ENCODE results near the gene PCIF1. TPM values are rescaled to one million over a fixed set of nuclear protein-coding genes. Genes with fewer than 3 reads are reported as not detected.

Gene PCIF1
- total RNA-seq, 1 donor from 2014 or later, result 43.1 TPM

DNA sequence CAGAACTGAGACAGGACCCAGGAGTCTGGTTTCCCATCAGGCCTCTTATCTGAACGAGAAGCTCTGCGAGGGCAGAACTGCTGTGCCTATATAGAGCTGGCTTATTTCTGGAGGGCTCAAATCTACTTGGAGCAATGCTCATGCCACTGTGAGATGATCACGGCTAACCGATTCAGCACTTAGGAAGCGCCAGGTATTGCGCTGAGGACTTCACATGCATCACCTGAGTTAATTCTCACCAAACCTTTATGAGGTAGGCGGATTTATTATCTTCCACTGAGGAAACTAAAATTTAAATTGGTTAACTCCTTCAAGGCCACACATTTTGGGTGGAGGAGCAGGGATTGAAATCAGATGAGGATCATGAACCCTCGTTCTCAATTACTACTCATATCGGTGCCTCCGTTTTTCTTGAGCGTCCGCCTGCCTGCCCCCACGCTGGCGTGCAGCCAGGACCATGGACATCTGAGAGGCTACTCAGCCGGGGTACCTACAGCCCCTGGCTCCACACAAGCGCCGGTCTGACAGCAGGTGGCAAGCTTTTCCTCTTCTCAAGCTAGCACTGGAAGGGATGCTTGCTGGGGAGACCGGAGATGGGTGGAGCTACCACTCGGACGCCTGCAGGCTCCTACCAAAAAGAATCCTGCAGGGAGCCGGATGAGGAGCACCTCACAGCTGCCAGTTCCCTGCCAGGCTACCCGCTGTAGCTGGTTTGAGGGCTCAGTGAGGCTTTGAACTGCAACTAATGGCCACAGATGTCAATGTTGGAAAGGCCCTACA, 1.0 kb upstream of the PCIF1 start:
- DNase-seq, result peak; percentile 80
- no peaks in the 10 kb centered on the region for H3K9me3 ChIP-seq
- intact Hi-C loops (cut with DNase I), result no loop called here
- H3K4me3 ChIP-seq, result peak overlapping the region; percentile 99
- peak; percentile 38 for TF ChIP-seq CTCF (IDR thresholded peaks at IDR 0.05)
- no peaks in the 10 kb centered on the region for H3K27me3 ChIP-seq
- peak overlapping the region; percentile 100 for H3K27ac ChIP-seq
- ATAC-seq, result peak; percentile 52
- H3K4me1 ChIP-seq, result peaks cover 14% of the 10 kb centered on the region
- peaks cover 14% of the 10 kb centered on the region for H3K36me3 ChIP-seq

DNA sequence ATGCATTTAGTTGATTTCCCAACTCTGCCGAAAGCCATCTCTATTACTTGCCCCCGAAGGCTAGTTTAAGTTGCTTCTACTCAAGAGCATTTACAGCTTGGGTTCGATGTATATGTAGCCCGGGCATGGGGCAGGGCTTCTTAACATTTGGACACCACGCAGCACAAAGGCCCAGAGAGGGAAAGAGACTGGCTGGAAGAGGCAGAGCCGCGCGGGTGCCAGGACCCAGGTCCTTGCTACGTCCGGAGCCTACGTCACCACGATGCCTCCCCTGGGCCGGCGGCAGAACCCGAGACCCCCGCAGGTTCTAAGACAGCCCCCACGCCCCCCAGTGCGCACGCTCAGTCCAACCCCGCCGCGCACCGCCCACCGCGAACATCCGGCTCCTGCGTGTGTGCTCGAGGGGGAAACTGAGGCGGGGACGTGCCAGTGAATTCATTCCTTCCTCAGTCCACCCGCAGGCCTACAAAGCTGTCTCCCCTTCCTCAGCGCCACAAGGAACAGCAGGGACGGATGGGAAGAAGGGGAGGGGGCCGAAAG, 367 bp upstream of the PCIF1 start:
- TF ChIP-seq CTCF (IDR thresholded peaks at IDR 0.05), result no peak
- peak overlapping the region; percentile 99 for H3K4me3 ChIP-seq
- DNase-seq, result peak; percentile 87
- H3K36me3 ChIP-seq, result peaks cover 20% of the 10 kb centered on the region
- no peaks in the 10 kb centered on the region for H3K9me3 ChIP-seq
- H3K4me1 ChIP-seq, result peaks cover 14% of the 10 kb centered on the region
- peak; percentile 24 for ATAC-seq
- H3K27me3 ChIP-seq, result no peaks in the 10 kb centered on the region
- intact Hi-C loops (cut with DNase I), result no loop called here
- H3K27ac ChIP-seq, result peak overlapping the region; percentile 100

GRCh38 chr20:45935416-45936046, 1.0 kb downstream of the PCIF1 start:
- TF ChIP-seq CTCF (IDR thresholded peaks at IDR 0.05), result no peak
- peak; percentile 3 for ATAC-seq
- Histone ChIP-seq H3K4me3 (peak overlapping the region; percentile 99), H3K4me1 (peaks cover 14% of the 10 kb centered on the region), H3K27ac (peak overlapping the region; percentile 100), H3K27me3 (no peaks in the 10 kb centered on the region), H3K36me3 (peaks cover 35% of the 10 kb centered on the region), H3K9me3 (no peaks in the 10 kb centered on the region)
- no peak for DNase-seq
- intact Hi-C loops (cut with DNase I), result no loop called here

DNA sequence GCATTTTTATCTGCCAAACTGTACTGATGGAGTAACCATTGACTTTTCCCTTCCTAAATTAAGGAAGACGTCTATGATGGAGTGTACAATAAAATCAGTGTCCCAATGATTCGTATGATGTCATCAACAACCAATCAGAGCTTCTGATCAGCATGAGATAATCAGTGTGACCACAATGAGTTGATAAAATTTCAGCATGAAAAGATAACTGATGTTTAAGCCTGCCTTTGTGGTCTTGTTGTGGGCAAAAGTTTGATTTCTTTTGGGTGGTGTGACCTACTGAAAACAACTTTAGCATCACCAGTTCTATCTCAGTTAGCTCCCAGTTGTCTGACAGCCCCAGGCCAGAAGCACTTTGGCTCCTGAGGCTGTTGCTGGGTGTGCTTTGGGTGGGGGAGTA, 3.3 kb downstream of the PCIF1 start:
- intact Hi-C loops (cut with DNase I), result no loop called here
- ATAC-seq, result no peak

More for the DNA sequence above, 3.3 kb downstream of the PCIF1 start:
- H3K36me3 ChIP-seq, result peaks cover 57% of the 10 kb centered on the region
- H3K4me1 ChIP-seq, result peaks cover 14% of the 10 kb centered on the region
- H3K4me3 ChIP-seq, result no peak overlapping the region
- H3K27me3 ChIP-seq, result no peaks in the 10 kb centered on the region
- no peaks in the 10 kb centered on the region for H3K9me3 ChIP-seq
- DNase-seq, result no peak
- no peak overlapping the region for H3K27ac ChIP-seq
- TF ChIP-seq CTCF (IDR thresholded peaks at IDR 0.05), result no peak
